PC-3 (cell line): ENCODE data around the gene SOX5. TPM values are rescaled to one million over a fixed set of nuclear protein-coding genes. Genes with fewer than 3 reads are reported as not detected.

Experiments
- ATAC-seq: fragments of 200-7000 bp; cut with Tn5 transposase; 2 replicates; pipeline ENCODE4 v1.9.1; 2020; ENCODE audit warnings: mild to moderate bottlenecking, moderate library complexity
- BruUV-seq: library from RNA; stranded (reverse); fragments of 400-500 nt; replicated peaks from 2 replicates; lab custom pipeline; 2021; lab: Mats Ljungman, UMichigan
- CTCF ChIA-PET: fragments of 300-600 bp; sonication (Branson Sonifier 250); formaldehyde crosslinking; loops from one replicate; lab custom pipeline; 2022; ENCODE audit warnings: antibody characterized with exemption; lab: Charles Lee
- POLR2A ChIA-PET: fragments of 300-600 bp; sonication (Branson Sonifier 250); formaldehyde crosslinking; loops from one replicate; lab custom pipeline; 2022; ENCODE audit warnings: antibody characterized with exemption; ENCODE audit not compliant: unreplicated experiment; lab: Charles Lee
- DNase-seq: peaks from one replicate; pipeline ENCODE4 v3.0.0-alpha.2; 2015
- H2AFZ ChIP-seq: fragments of 300-600 bp; sonication (generic); 2 replicates; pipeline ENCODE4 v1.6.0; 2016; ENCODE audit warnings: antibody characterized with exemption, low read length
- H3F3A ChIP-seq: fragments of 300-600 bp; sonication (generic); one replicate; pipeline ENCODE4 v1.6.0; 2017; ENCODE audit warnings: antibody characterized with exemption, low read length, control low read depth, mild to moderate bottlenecking; ENCODE audit not compliant: unreplicated experiment
- H3K27ac ChIP-seq: fragments of 300-600 bp; sonication (generic); 2 replicates; pipeline ENCODE4 v1.5.1; 2016; ENCODE audit warnings: mild to moderate bottlenecking, low read length
- H3K27me3 ChIP-seq: fragments of 300-600 bp; sonication (generic); 2 replicates; pipeline ENCODE4 v1.6.1; 2016; ENCODE audit warnings: low read length, mixed read lengths
- H3K36me3 ChIP-seq: fragments of 300-600 bp; sonication (generic); 2 replicates; pipeline ENCODE4 v1.6.1; 2016; ENCODE audit warnings: low read depth, mixed run types, low read length, mixed read lengths
- H3K4me1 ChIP-seq: fragments of 300-600 bp; sonication (generic); 2 replicates; pipeline ENCODE4 v1.5.1; 2016; ENCODE audit warnings: low read length; ENCODE audit not compliant: insufficient read depth
- H3K4me2 ChIP-seq: fragments of 300-600 bp; sonication (generic); 2 replicates; pipeline ENCODE4 v1.6.0; 2016; ENCODE audit warnings: low read length
- H3K4me3 ChIP-seq: fragments of 300-600 bp; sonication (generic); 2 replicates; pipeline ENCODE4 v1.5.1; 2016; ENCODE audit warnings: mild to moderate bottlenecking, low read length, mixed read lengths
- H3K79me2 ChIP-seq: fragments of 300-600 bp; sonication (generic); 2 replicates; pipeline ENCODE4 v1.6.1; 2017; ENCODE audit warnings: low read length, mixed read lengths
- H3K9ac ChIP-seq: fragments of 300-600 bp; sonication (generic); 2 replicates; pipeline ENCODE4 v1.6.0; 2016; ENCODE audit warnings: mild to moderate bottlenecking, low read length
- H3K9me2 ChIP-seq: fragments of 300-600 bp; sonication (generic); replicated peaks from 2 replicates; pipeline ENCODE4 v1.6.1; 2016; ENCODE audit warnings: mixed run types, low read length, mixed read lengths
- H3K9me3 ChIP-seq: fragments of 300-600 bp; sonication (generic); 2 replicates; pipeline ENCODE4 v1.6.1; 2016; ENCODE audit warnings: low read length, mixed read lengths
- H4K20me1 ChIP-seq: fragments of 300-600 bp; sonication (generic); 2 replicates; pipeline ENCODE4 v1.6.1; 2016; ENCODE audit warnings: low read length, mixed read lengths
- CTCF ChIP-seq: fragments of 300-600 bp; sonication (generic); conservative IDR thresholded peaks from 2 replicates; pipeline ENCODE4 v1.5.1; 2017; ENCODE audit warnings: antibody characterized with exemption, low read depth, mild to moderate bottlenecking, low read length
- EZH2 ChIP-seq: fragments of 300-600 bp; sonication (generic); IDR thresholded peaks from one replicate; pipeline ENCODE4 v1.6.1; 2017; ENCODE audit warnings: antibody characterized with exemption, mild to moderate bottlenecking, low read length; ENCODE audit not compliant: unreplicated experiment
- EZH2phosphoT487 ChIP-seq: fragments of 300-600 bp; sonication (generic); IDR thresholded peaks from 2 replicates; pipeline ENCODE4 v1.6.1; 2018; ENCODE audit warnings: mild to moderate bottlenecking, antibody characterized with exemption, low read length, borderline replicate concordance
- intact Hi-C: fragments of 100-400 bp; cut with micrococcal nuclease; formaldehyde crosslinking; loops from 2 replicates; pipeline ENCODE4 v1.9.0; 2023
- total RNA-seq: library from RNA; depleted of rRNA; stranded (reverse); fragments of >200 nt; gene quantifications from 2 replicates; pipeline ENCODE4 v1.2.3, GENCODE V29; 2014

Gene SOX5
- total RNA-seq, 1 experiment from 2014 or later = not detected

GRCh38 chr12:23561364-23562345, 387.8 kb downstream of the SOX5 start:
- Histone ChIP-seq H3K4me1 (no peaks in the 10 kb centered on the region), H3K27me3 (peaks cover 7% of the 10 kb centered on the region; the same call in 1 of the 2 replicates), H2AFZ (no peak overlapping the region), H3K9me3 (no peaks in the 10 kb centered on the region), H3F3A (no peaks in the 10 kb centered on the region), H3K9me2 (no peaks in the 10 kb centered on the region), H3K9ac (no peak overlapping the region), H3K4me3 (no peak overlapping the region), H3K4me2 (no peak overlapping the region), H3K79me2 (no peaks in the 10 kb centered on the region), H3K36me3 (no peaks in the 10 kb centered on the region), H3K27ac (no peak overlapping the region), H4K20me1 (no peaks in the 10 kb centered on the region)
- ChIA-PET POLR2A (no interaction called here), CTCF (no interaction called here)
- BruUV-seq = no TSS peak
- intact Hi-C loops = no loop called here
- ATAC-seq (no peak), DNase-seq (no peak)
- TF ChIP-seq EZH2phosphoT487 (no peak), CTCF (no peak), EZH2 (no peak)

GRCh38 chr12:23560611-23561010, 388.9 kb downstream of the SOX5 start:
- TF ChIP-seq EZH2 (no peak), EZH2phosphoT487 (no peak), CTCF (no peak)
- Histone ChIP-seq H3K4me1 (no peaks in the 10 kb centered on the region), H3F3A (no peaks in the 10 kb centered on the region), H3K36me3 (no peaks in the 10 kb centered on the region), H4K20me1 (no peaks in the 10 kb centered on the region), H3K9me3 (no peaks in the 10 kb centered on the region), H3K27me3 (peaks cover 7% of the 10 kb centered on the region; the same call in 1 of the 2 replicates), H3K9ac (no peak overlapping the region), H3K4me2 (no peak overlapping the region), H3K27ac (no peak overlapping the region), H3K9me2 (no peaks in the 10 kb centered on the region), H3K79me2 (no peaks in the 10 kb centered on the region), H3K4me3 (no peak overlapping the region), H2AFZ (no peak overlapping the region)
- ChIA-PET POLR2A (no interaction called here), CTCF (no interaction called here)
- no TSS peak for BruUV-seq
- DNase-seq (no peak), ATAC-seq (no peak)
- intact Hi-C loops = no loop called here

- POLR2A ChIA-PET = no interaction called here
- Histone ChIP-seq H3K27ac (no peak overlapping the region), H3K9me3 (no peaks in the 10 kb centered on the region), H3K36me3 (no peaks in the 10 kb centered on the region), H3K79me2 (no peaks in the 10 kb centered on the region), H3K4me3 (no peak overlapping the region), H3F3A (no peaks in the 10 kb centered on the region), H3K9me2 (no peaks in the 10 kb centered on the region), H4K20me1 (no peaks in the 10 kb centered on the region), H2AFZ (no peak overlapping the region), H3K4me1 (no peaks in the 10 kb centered on the region), H3K4me2 (no peak overlapping the region), H3K9ac (no peak overlapping the region), H3K27me3 (peaks cover 7% of the 10 kb centered on the region; the same call in 1 of the 2 replicates)
- no peak for DNase-seq
- BruUV-seq = no TSS peak
- CTCF ChIA-PET = no interaction called here
- intact Hi-C loops = no loop called here
- ATAC-seq = no peak
- no peak for TF ChIP-seq CTCF
- TF ChIP-seq EZH2 = no peak
- no peak for TF ChIP-seq EZH2phosphoT487
These were observed 390.2 kb downstream of the SOX5 start for GRCh38 chr12:23559268-23559753.
